HG03354 (cell line): ENCODE measurements around the gene ERC2.

Experiments
- ATAC-seq: cut with Tn5 transposase; IDR thresholded peaks from one replicate; pipeline ENCODE4 v1.9.1; 2021; ENCODE audit warnings: mild to moderate bottlenecking; ENCODE audit not compliant: unreplicated experiment, poor library complexity, severe bottlenecking

Gene ERC2

GRCh38 chr3:55974421-55975165 lies 493.7 kb downstream of the ERC2 start:
- no peak for ATAC-seq

- no peak for ATAC-seq
These were observed 498.6 kb downstream of the ERC2 start for GRCh38 chr3:55969634-55970033.

DNA sequence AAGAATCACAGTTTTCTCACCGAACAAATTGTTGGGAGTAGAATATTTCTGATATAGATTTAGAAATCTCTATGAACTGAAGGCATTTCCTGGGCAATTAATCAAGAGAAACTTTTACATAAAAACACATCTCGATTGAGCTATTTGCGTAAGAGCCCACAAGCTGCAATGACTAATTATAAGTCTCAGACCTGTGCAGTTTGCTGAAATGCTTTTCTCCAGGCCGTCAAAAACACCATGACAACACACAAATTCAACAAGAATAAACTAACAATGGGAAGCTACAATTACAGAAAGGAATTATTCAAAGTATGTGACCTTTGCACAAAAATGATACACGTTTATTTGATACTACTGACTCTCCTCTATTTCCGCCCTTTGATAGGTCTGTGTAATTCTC lies 499.9 kb downstream of the ERC2 start:
- ATAC-seq = no peak

GRCh38 chr3:55966566-55966965 lies 501.7 kb downstream of the ERC2 start:
- no peak for ATAC-seq

DNA sequence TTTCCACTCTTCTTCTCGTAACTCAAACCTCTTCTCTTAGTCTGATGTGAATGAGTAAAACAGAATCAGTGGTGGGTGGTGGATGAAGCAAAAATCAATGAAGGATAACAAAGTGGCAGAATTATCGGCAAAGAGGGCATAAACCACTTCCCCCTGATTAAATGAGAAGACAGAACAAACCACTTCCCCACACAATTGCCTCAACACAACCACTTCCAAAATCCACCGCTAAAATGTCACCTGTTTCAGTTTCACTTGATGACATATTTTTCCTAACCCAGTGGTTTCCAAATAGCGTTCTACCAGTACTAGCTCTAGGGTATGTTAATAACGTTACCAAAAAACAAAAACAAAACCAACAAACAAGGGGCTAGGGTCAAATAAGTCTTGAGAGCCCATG lies 502.5 kb downstream of the ERC2 start:
- no peak for ATAC-seq

DNA sequence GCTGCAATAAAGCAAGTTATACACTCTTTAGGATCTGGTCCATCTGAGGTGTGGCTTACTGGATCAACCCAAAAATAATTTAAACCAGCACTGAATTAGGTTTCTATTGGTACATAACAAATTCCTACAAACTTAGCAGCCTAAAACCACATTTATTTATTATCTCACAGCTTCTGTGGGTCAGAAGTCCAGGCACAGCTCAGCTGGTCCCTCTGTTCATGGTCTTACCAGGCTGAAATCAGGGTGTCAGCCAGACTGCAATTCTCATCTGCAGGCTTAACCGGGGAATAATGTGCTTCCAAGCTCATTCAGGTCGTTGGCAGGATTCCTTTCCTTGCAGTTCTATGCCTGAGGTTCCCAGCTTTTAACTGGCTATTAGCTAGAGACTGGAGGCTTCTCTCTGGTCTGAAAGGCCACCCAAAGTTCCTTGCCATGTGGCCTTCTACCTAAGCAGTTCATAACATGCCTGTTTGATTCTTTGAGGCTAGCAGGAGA lies 503.7 kb downstream of the ERC2 start:
- ATAC-seq = no peak

- no peak for ATAC-seq
These were observed 504.7 kb downstream of the ERC2 start for GRCh38 chr3:55963601-55964000.

DNA sequence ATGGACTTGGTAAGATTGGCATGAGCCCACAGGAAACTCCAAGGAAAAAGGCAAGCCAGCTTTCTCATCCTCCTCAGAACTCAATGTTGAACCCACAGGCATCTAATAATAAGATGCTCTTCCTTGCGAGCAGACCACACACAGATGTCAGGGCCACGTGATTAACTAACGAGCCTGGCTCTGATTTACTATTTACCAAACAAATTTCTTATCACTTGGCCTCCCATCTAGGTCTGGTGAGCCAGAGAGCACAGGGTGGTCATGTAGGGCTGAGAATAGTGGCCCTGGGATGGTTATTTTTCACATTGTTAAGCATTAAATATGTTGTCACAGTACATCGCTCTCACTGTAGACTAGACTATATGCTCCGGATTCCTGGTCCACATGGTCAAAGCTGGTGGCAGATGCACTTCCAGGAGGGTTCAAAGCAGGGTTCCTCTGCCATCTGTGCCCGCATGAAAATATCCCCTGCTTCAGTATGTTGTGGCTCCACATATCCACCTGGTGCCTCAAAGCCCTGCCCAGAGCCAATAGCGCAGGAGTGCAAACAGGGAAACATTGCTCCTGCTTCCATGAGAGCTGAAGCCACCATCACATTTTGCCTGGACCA lies 508.7 kb downstream of the ERC2 start:
- no peak for ATAC-seq

- no peak for ATAC-seq
These were observed 509.7 kb downstream of the ERC2 start for GRCh38 chr3:55958605-55959004.

DNA sequence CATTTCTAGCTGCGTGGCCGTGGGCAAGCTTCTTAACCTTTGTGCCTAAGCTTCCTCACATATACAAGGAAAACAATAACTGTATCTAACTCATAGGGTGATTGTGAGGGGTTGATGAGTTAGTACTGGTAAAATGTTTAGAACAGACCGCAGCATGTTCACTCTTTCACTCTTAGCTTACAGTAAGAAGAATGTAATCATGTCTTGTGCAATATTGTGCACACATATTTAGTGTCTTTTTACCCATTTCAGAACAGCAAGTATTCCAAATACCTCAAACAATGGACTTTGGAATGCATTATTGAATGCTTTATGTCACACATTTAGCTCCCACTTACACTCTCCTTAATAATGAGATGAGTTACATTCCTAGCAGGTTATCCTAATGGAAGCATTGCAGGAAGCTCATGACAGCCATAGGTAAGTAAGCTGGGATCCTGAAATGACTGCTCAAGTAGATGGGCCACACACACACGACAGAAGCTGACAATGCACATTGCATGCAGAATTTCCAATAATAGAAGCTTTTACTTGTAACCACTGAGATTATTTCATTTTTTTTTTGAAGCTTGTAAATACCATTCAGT lies 512.3 kb downstream of the ERC2 start:
- no peak for ATAC-seq

- no peak for ATAC-seq
These were observed 516.9 kb downstream of the ERC2 start for GRCh38 chr3:55951388-55951787.

DNA sequence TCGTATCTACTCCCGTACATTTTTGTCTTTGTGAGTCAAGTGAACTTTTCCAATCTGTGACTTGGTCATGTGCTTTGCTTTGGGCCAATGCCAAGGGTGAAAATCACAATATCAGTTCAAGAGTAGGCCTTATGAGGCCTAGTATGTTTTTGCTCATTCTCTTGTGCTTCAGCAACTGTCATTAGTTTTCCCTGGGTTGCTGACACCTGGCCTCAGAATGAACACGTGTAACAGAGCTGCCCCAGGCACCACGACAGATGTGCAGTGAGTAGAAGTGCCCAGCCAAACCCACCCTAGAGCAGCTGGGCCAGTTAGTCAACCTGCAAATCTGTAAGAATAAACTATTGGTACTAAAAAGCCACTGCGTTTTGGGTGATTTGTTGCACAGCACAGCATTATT lies 520.9 kb downstream of the ERC2 start:
- no peak for ATAC-seq

DNA sequence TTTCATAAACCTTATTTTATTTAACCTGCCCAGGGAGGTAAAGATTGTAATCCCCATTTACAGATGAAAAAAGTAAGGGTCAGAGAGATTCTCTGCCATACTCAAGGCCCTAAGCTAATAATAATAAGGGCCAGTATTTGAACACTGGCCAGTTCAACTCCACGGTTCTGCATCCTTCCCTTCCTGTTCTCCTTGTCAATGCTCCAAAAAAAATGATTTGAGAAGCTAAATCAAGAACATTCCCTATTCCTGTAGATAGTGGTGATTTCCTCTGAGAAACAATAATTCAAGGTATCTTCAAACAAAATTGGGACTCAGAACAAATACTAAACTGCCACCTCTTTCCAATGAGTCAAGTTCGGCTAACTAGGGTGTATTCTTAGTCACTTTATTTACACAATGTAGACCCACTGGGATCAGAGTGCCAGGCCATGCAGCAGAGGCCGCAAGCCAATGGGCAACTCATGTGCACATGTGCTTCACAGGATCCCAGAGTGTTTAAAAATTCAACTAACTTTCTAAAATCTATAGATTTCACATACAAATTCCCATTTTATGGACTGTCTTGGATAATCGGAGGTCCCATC lies 521.6 kb downstream of the ERC2 start:
- no peak for ATAC-seq

DNA sequence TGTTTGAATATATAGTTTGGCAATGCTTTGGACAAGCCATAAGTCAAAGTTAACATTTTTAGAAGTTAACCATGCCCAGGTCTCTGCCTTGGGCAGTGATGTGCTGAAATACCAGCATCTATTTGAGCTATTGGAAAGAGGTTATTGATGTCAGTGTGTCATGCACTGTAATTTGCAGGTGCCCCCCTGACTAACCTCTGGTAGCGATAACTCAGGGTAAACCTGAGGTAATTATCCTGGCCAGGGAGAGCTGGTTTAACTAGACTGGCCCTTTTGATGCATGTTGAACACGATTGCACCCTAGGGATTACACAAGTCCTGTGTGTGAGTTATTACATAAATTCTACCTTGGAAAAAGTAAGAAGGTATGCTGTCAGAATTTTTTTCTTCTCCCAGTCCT lies 525.4 kb downstream of the ERC2 start:
- ATAC-seq = no peak

DNA sequence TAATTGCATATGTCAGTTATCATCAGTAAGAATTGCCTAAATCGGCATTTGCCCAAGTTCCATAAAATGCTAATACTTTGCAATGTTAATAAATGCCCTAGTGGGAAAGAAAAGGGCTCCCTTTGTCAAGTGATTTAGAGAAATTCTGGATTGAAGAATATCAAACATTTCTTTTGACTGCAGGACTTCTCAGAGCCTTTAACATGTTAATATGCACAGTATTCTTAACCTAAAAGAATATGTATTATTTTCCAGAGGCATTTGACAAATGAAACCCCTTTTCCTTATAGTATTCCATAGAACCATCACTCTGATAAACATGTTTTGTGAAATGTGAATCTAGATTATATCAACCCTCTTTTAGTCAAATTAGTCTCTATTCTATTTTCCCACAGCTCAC lies 529.0 kb downstream of the ERC2 start:
- no peak for ATAC-seq

- no peak for ATAC-seq
These were observed 531.0 kb downstream of the ERC2 start for GRCh38 chr3:55937301-55937700.

DNA sequence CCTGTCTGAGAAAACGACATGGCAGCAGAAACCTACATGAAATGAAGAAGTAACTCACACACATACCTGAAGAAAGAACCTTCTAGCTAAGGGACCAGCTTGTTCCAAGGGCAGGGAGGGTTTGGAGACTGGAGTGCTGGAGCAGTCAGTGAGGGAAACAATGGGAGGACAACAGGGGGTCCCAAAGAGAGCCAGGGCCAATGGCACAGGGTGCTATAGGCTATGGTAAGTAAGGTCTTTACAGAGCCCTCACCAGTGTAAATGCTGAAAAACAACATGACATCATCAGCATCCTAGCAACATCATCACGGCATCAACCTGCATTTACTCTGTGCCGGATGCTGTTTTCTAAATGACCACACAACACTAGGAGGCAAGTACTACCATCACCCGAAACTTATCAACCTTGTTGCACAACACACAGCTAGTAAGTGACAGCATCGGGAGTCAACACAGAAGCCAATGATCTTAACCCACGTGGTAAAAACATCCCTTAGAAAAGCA lies 531.7 kb downstream of the ERC2 start:
- ATAC-seq = no peak

DNA sequence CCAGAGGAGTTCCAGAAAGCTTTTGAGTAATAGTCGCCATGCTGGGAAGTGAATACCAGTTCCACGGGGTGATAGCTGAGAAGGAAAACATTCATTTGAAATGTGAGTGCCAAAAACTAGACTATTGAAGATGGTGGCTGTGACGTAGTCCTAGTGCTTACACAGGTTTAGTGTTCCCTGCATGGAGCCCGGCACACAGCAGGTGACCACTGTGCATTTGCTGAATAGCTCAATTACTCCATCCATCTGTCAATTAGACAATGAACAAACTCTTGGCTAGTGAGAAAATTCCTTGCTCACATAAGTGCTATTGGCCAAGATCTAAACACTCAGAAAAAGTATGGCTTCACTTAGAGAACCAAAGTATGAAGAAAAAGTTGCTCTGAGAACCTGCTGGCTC lies 533.0 kb downstream of the ERC2 start:
- no peak for ATAC-seq

GRCh38 chr3:55934771-55935170 lies 533.5 kb downstream of the ERC2 start:
- no peak for ATAC-seq

DNA sequence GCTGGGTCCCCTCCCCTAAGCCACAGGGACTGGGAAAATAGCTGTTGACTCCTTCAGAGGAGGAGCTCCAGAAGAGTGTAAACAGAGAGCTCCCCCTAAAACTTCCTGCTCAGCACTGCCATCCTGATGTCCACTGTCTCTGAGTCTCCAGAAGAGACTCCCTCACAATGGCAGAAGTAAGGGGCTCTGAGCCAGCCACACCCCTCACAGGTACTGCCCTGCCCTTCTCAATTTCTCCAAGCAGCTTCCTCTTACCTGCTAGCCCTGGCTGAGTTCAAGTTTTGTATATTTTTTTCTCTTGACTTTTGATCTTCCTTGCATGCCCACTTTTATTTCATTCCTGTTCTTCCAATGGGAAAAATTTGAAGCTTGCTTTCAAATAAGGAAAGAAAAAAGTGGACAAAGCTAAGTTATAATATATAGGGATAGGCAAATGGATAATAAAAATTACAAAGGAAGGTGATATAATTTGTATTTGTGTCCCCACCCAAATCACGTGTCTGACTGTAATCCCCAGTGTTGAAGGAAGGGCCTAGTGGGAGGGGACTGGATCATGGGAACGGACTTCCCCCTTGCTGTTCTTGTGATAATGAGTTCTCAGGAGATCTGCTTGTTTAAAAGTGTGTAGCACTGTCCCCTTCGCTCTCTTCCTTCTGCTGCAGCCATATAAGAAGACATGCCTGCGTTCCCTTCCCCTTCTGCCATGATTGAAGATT lies 539.0 kb downstream of the ERC2 start:
- no peak for ATAC-seq
